Measurements from ENCODE around the gene RERE.
A peak's percentile ranks its signal among the peaks of the same experiment; 100 is the strongest.

The RERE gene

DNA sequence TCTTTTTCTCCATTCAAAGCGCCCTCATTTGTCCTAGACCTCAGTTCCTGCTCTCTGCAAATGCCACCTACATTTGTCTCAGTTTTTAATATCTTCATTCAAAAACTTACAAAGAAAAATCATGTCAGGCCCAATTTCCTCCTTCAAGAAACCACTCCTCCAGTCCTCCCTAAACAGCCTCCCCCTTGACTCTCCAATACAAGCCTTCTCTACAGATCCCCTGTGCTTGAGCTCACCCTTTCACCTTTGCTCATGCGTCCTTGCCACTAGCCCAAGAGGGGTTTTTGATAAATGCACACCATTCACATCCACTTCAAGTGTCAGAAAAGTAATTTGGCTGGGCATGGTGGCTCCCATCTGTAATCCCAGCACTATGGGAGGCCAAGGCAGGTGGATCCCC lies 140.6 kb downstream of the RERE start:
- Histone ChIP-seq H3K4me3 (ENCODE audit: low read depth, low read length) (no peak overlapping the region), H3K4me1 (ENCODE audit: control insufficient read depth, insufficient read depth, low read length) (peaks cover 45% of the 10 kb centered on the region), H3K36me3 (ENCODE audit: control insufficient read depth in 2 of 2, insufficient read depth in 1 of 2, low read length in 2 of 2) (no peaks in the 10 kb centered on the region), H3K9me3 (ENCODE audit: control insufficient read depth, insufficient read depth, low read depth, low read length) (no peaks in the 10 kb centered on the region), H3K27ac (ENCODE audit: extremely low read depth, low read depth, low read length) (no peak overlapping the region)
- TF ChIP-seq MZF1 (tag by site-specific recombination; IDR thresholded peaks at IDR 0.05; ENCODE audit: borderline replicate concordance): peak; percentile 94; the same call in 1 of the 2 replicates
- TF ChIP-seq KLF1 (tag by site-specific recombination; IDR thresholded peaks at IDR 0.05): no peak
- no peak for TF ChIP-seq INSM2 (tag by site-specific recombination; IDR thresholded peaks at IDR 0.05)
- no peak for TF ChIP-seq ZNF140 (tag by site-specific recombination; IDR thresholded peaks at IDR 0.05)
- TF ChIP-seq ZNF391 (tag by site-specific recombination; IDR thresholded peaks at IDR 0.05; ENCODE audit: borderline replicate concordance, low read depth): no peak
- ChIA-PET CTCF (no interaction called here), POLR2A (no interaction called here)

DNA sequence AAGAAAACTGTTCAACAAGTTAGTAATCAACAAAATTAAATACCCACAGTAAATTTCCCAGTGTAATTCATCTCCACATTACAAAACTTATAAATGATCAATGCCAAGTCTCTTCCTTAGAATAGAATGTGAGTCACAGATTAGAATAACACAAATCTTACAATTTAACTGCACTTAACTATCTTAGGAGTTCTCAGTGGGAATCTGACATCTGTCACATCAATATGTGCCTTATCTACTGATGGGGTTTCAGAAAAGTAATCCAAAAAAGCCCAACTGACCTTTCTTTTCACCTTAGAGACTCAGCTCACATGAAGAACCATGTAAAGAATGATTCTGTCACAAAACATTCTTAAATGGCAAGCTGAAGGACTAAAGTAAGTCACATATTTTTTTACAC lies 141.4 kb downstream of the RERE start:
- H3K4me3 ChIP-seq (ENCODE audit: low read depth, low read length): no peak overlapping the region
- POLR2A ChIA-PET: interaction anchor here (0.7 kb wide), 1 partner anchor 82 kb away, joined by 3 read pairs; no protein-coding TSS in a partner anchor
- TF ChIP-seq, protein P1, sequence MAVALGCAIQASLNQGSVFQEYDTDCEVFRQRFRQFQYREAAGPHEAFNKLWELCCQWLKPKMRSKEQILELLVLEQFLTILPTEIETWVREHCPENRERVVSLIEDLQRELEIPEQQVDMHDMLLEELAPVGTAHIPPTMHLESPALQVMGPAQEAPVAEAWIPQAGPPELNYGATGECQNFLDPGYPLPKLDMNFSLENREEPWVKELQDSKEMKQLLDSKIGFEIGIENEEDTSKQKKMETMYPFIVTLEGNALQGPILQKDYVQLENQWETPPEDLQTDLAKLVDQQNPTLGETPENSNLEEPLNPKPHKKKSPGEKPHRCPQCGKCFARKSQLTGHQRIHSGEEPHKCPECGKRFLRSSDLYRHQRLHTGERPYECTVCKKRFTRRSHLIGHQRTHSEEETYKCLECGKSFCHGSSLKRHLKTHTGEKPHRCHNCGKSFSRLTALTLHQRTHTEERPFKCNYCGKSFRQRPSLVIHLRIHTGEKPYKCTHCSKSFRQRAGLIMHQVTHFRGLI (tag by site-specific recombination; IDR thresholded peaks at IDR 0.05): peak; percentile 67
- TF ChIP-seq FEZF1 (tag by site-specific recombination; IDR thresholded peaks at IDR 0.05): peak; percentile 46
- peak; percentile 22; the same call in 1 of the 2 replicates for TF ChIP-seq ZNF18 (tag by site-specific recombination; IDR thresholded peaks at IDR 0.05)
- no peak for TF ChIP-seq ZBTB8A (tag by site-specific recombination; IDR thresholded peaks at IDR 0.05)
- TF ChIP-seq PRDM6 (tag by site-specific recombination; IDR thresholded peaks at IDR 0.05): peak; percentile 51
- H3K9me3 ChIP-seq (ENCODE audit: control insufficient read depth, insufficient read depth, low read depth, low read length): no peaks in the 10 kb centered on the region
- CTCF ChIA-PET: interaction anchor here (0.6 kb wide), 1 partner anchor 27 kb away, joined by 4 read pairs; no protein-coding TSS in a partner anchor
- H3K27ac ChIP-seq (ENCODE audit: extremely low read depth, low read depth, low read length): no peak overlapping the region
- peaks cover 37% of the 10 kb centered on the region for H3K4me1 ChIP-seq (ENCODE audit: control insufficient read depth, insufficient read depth, low read length)
- no peaks in the 10 kb centered on the region for H3K36me3 ChIP-seq (ENCODE audit: control insufficient read depth in 2 of 2, insufficient read depth in 1 of 2, low read length in 2 of 2)

- Histone ChIP-seq H3K27ac (ENCODE audit: extremely low read depth, low read depth, low read length) (no peak overlapping the region), H3K36me3 (ENCODE audit: control insufficient read depth in 2 of 2, insufficient read depth in 1 of 2, low read length in 2 of 2) (no peaks in the 10 kb centered on the region), H3K4me1 (ENCODE audit: control insufficient read depth, insufficient read depth, low read length) (peaks cover 35% of the 10 kb centered on the region), H3K4me3 (ENCODE audit: low read depth, low read length) (no peak overlapping the region), H3K9me3 (ENCODE audit: control insufficient read depth, insufficient read depth, low read depth, low read length) (no peaks in the 10 kb centered on the region)
- ChIA-PET POLR2A (no interaction called here), CTCF (interaction anchor here (0.6 to 7.5 kb wide), 8 partner anchors 52 to 298 kb away, joined by 3 to 77 read pairs (median 4); no protein-coding TSS in a partner anchor)
- TF ChIP-seq ZNF391 (tag by site-specific recombination; IDR thresholded peaks at IDR 0.05; ENCODE audit: borderline replicate concordance, low read depth): no peak
- no peak for TF ChIP-seq ZNF292 (tag by site-specific recombination; IDR thresholded peaks at IDR 0.05; ENCODE audit: borderline replicate concordance, low read depth)
- TF ChIP-seq ZBTB20 (tag by site-specific recombination; IDR thresholded peaks at IDR 0.05): peak; percentile 65
- 0 out of 2 replicates have a peak, but pooled peaks have one; percentile 12 for TF ChIP-seq IKZF3 (tag by site-specific recombination; IDR thresholded peaks at IDR 0.05)
- no peak for TF ChIP-seq ZFP69B (tag by site-specific recombination; IDR thresholded peaks at IDR 0.05)
- no peak for TF ChIP-seq ZBTB44 (tag by site-specific recombination; IDR thresholded peaks at IDR 0.05)
- TF ChIP-seq ZNF623 (tag by site-specific recombination; IDR thresholded peaks at IDR 0.05): no peak
- TF ChIP-seq, protein P2, sequence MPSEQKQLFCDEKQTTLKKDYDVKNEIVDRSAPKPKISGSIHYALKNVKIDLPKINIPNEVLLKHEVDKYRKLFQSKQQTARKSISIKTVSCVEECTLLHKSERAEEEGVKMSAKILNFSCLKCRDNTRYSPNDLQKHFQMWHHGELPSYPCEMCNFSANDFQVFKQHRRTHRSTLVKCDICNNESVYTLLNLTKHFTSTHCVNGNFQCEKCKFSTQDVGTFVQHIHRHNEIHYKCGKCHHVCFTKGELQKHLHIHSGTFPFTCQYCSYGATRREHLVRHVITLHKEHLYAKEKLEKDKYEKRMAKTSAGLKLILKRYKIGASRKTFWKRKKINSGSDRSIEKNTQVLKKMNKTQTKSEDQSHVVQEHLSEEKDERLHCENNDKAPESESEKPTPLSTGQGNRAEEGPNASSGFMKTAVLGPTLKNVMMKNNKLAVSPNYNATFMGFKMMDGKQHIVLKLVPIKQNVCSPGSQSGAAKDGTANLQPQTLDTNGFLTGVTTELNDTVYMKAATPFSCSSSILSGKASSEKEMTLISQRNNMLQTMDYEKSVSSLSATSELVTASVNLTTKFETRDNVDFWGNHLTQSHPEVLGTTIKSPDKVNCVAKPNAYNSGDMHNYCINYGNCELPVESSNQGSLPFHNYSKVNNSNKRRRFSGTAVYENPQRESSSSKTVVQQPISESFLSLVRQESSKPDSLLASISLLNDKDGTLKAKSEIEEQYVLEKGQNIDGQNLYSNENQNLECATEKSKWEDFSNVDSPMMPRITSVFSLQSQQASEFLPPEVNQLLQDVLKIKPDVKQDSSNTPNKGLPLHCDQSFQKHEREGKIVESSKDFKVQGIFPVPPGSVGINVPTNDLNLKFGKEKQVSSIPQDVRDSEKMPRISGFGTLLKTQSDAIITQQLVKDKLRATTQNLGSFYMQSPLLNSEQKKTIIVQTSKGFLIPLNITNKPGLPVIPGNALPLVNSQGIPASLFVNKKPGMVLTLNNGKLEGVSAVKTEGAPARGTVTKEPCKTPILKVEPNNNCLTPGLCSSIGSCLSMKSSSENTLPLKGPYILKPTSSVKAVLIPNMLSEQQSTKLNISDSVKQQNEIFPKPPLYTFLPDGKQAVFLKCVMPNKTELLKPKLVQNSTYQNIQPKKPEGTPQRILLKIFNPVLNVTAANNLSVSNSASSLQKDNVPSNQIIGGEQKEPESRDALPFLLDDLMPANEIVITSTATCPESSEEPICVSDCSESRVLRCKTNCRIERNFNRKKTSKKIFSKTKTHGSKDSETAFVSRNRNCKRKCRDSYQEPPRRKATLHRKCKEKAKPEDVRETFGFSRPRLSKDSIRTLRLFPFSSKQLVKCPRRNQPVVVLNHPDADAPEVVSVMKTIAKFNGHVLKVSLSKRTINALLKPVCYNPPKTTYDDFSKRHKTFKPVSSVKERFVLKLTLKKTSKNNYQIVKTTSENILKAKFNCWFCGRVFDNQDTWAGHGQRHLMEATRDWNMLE (tag by site-specific recombination; conservative IDR thresholded peaks at IDR 0.05; ENCODE audit: low read depth): no peak
- TF ChIP-seq MZF1 (tag by site-specific recombination; IDR thresholded peaks at IDR 0.05; ENCODE audit: borderline replicate concordance): peak; percentile 78
Measured at GRCh38 chr1:8674912-8675311, 142.5 kb downstream of the RERE start.

Data from HEK293 (cell line).